ENCODE measurements around the gene SLC35A2. TPM values are rescaled to one million over a fixed set of nuclear protein-coding genes. Genes with fewer than 3 reads are reported as not detected.
"Not testable (repeated sequence)": the region's sequence is repeated elsewhere in the genome, so short reads cannot be mapped to it uniquely, and the experiment has no call there.

SLC35A2 gene
- total RNA-seq, 6 experiments from 2014 or later = 15.0 to 19.5 (median 17.3) TPM

- intact Hi-C loops (cut with DNase I) = no loop called here
- ATAC-seq = peak; percentile 32 to 45 (median 41)
- no peaks in the 10 kb centered on the region for H3K4me1 ChIP-seq
- peak overlapping the region; percentile 45 to 60 (median 58) for H3K4me3 ChIP-seq
- TF ChIP-seq, protein P1, sequence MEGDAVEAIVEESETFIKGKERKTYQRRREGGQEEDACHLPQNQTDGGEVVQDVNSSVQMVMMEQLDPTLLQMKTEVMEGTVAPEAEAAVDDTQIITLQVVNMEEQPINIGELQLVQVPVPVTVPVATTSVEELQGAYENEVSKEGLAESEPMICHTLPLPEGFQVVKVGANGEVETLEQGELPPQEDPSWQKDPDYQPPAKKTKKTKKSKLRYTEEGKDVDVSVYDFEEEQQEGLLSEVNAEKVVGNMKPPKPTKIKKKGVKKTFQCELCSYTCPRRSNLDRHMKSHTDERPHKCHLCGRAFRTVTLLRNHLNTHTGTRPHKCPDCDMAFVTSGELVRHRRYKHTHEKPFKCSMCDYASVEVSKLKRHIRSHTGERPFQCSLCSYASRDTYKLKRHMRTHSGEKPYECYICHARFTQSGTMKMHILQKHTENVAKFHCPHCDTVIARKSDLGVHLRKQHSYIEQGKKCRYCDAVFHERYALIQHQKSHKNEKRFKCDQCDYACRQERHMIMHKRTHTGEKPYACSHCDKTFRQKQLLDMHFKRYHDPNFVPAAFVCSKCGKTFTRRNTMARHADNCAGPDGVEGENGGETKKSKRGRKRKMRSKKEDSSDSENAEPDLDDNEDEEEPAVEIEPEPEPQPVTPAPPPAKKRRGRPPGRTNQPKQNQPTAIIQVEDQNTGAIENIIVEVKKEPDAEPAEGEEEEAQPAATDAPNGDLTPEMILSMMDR (IDR thresholded peaks at IDR 0.05) = no peak
- TF ChIP-seq POLR2A (IDR thresholded peaks at IDR 0.05) = no peak
- WGBS (ENCODE audit: insufficient coverage, low coverage, low lambda C conversion rate, missing lambda C conversion rate) = 31% methylated on average over 21 of the region's 35 CpGs
- H3K36me3 ChIP-seq = no peaks in the 10 kb centered on the region
- peak in 1 of 3 donors; percentile 28 for DNase-seq
- H3K9me3 ChIP-seq = no peaks in the 10 kb centered on the region
- H3K27me3 ChIP-seq = no peaks in the 10 kb centered on the region
- H3K27ac ChIP-seq = peak overlapping the region in 1 of 3 donors; percentile 21
These were observed 20.5 kb downstream of the SLC35A2 start for GRCh38 chrX:48890934-48891401.

GRCh38 chrX:48890296-48890925 is 21.0 kb downstream of the SLC35A2 start:
- no peaks in the 10 kb centered on the region for H3K36me3 ChIP-seq
- DNase-seq (no peak), ATAC-seq (no peak)
- no peak overlapping the region for H3K27ac ChIP-seq
- H3K4me1 ChIP-seq = no peaks in the 10 kb centered on the region
- H3K4me3 ChIP-seq = peak overlapping the region in 1 of 3 donors; percentile 60
- intact Hi-C loops (cut with DNase I) = no loop called here
- TF ChIP-seq POLR2A (IDR thresholded peaks at IDR 0.05) = no peak
- TF ChIP-seq, protein P1 (IDR thresholded peaks at IDR 0.05) = no peak
- H3K27me3 ChIP-seq = no peaks in the 10 kb centered on the region
- WGBS (ENCODE audit: insufficient coverage, low coverage, low lambda C conversion rate, missing lambda C conversion rate) = 55% methylated on average over 11 of the region's 15 CpGs
- H3K9me3 ChIP-seq = no peaks in the 10 kb centered on the region

- H3K27me3 ChIP-seq; H3K4me1 ChIP-seq; H3K27ac ChIP-seq; DNase-seq; H3K9me3 ChIP-seq; H3K4me3 ChIP-seq; H3K36me3 ChIP-seq; intact Hi-C loops (cut with DNase I); ATAC-seq: not testable (repeated sequence)
- WGBS (ENCODE audit: insufficient coverage, low coverage, low lambda C conversion rate, missing lambda C conversion rate) = 60% methylated on average over 5 of the region's 5 CpGs
These were observed 24.9 kb downstream of the SLC35A2 start for GRCh38 chrX:48886586-48886985.

GRCh38 chrX:48883729-48884128 is 27.7 kb downstream of the SLC35A2 start:
- Histone ChIP-seq H3K4me1 (no peaks in the 10 kb centered on the region), H3K27me3 (no peaks in the 10 kb centered on the region), H3K4me3 (no peak overlapping the region), H3K9me3 (no peaks in the 10 kb centered on the region), H3K27ac (no peak overlapping the region), H3K36me3 (no peaks in the 10 kb centered on the region)
- ATAC-seq (no peak), DNase-seq (no peak)
- TF ChIP-seq, protein P1 (IDR thresholded peaks at IDR 0.05) = no peak
- TF ChIP-seq POLR2A (IDR thresholded peaks at IDR 0.05) = no peak
- 72% methylated on average over 10 of the region's 10 CpGs for WGBS (ENCODE audit: insufficient coverage, low coverage, low lambda C conversion rate, missing lambda C conversion rate)
- intact Hi-C loops (cut with DNase I) = no loop called here

- H3K27me3 ChIP-seq; intact Hi-C loops (cut with DNase I); H3K36me3 ChIP-seq; H3K4me1 ChIP-seq; H3K4me3 ChIP-seq; ATAC-seq; H3K27ac ChIP-seq; DNase-seq; H3K9me3 ChIP-seq: not testable (repeated sequence)
- WGBS (ENCODE audit: insufficient coverage, low coverage, low lambda C conversion rate, missing lambda C conversion rate) = 38% methylated on average over 4 of the region's 4 CpGs
These were observed 34.5 kb downstream of the SLC35A2 start for GRCh38 chrX:48876944-48877343.

DNA sequence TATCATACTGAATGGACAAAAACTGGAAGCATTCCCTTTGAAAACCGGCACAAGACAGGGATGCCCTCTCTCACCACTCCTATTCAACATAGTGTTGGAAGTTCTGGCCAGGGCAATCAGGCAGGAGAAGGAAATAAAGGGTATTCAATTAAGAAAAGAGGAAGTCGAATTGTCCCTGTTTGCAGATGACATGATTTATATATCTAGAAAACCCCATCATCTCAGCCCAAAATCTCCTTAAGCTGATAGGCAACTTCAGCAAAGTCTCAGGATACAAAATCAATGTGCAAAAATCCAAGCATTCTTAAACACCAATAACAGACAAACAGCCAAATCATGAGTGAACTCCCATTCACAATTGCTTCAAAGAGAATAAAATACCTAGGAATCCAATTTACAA is 39.4 kb downstream of the SLC35A2 start:
- H3K4me3 ChIP-seq; ATAC-seq; DNase-seq; H3K27ac ChIP-seq; H3K27me3 ChIP-seq; H3K9me3 ChIP-seq; H3K36me3 ChIP-seq; intact Hi-C loops (cut with DNase I); H3K4me1 ChIP-seq: not testable (repeated sequence)
- 54% methylated on average over 2 of the region's 2 CpGs for WGBS (ENCODE audit: insufficient coverage, low coverage, low lambda C conversion rate, missing lambda C conversion rate)

Data from right lobe of liver (tissue), 6 donors.